HG02588 (cell line): ENCODE data around the gene GNAT2.

ENCODE experiments used
- ATAC-seq: cut with Tn5 transposase; IDR thresholded peaks from one replicate; pipeline ENCODE4 v1.9.1; 2021; ENCODE audit warnings: mild to moderate bottlenecking, moderate library complexity; ENCODE audit not compliant: unreplicated experiment

The GNAT2 gene

GRCh38 chr1:109613361-109614147 is 5.9 kb downstream of the GNAT2 start:
- no peak for ATAC-seq

- no peak for ATAC-seq
Observed at GRCh38 chr1:109611308-109611990, 8.0 kb downstream of the GNAT2 start.

GRCh38 chr1:109610609-109611307 is 8.7 kb downstream of the GNAT2 start:
- no peak for ATAC-seq

GRCh38 chr1:109609881-109610280 is 9.5 kb downstream of the GNAT2 start:
- no peak for ATAC-seq

GRCh38 chr1:109605381-109605780 is 14.0 kb downstream of the GNAT2 start:
- no peak for ATAC-seq

- ATAC-seq, result no peak
Observed at GRCh38 chr1:109603229-109603628, 16.2 kb downstream of the GNAT2 start.

- ATAC-seq, result no peak
Observed at GRCh38 chr1:109598655-109599054, 20.8 kb downstream of the GNAT2 start.

- ATAC-seq, result no peak
Observed at GRCh38 chr1:109598156-109598555, 21.3 kb downstream of the GNAT2 start.

- no peak for ATAC-seq
Observed at GRCh38 chr1:109595531-109595930, 23.9 kb downstream of the GNAT2 start.

- no peak for ATAC-seq
Observed at GRCh38 chr1:109592916-109593315, 26.5 kb downstream of the GNAT2 start.

- no peak for ATAC-seq
Observed at GRCh38 chr1:109589679-109590078, 29.7 kb downstream of the GNAT2 start.

- ATAC-seq, result no peak
Observed at GRCh38 chr1:109589177-109589576, 30.2 kb downstream of the GNAT2 start.

- ATAC-seq, result no peak
Observed at GRCh38 chr1:109586055-109586454, 33.4 kb downstream of the GNAT2 start.

GRCh38 chr1:109584766-109585165 is 34.6 kb downstream of the GNAT2 start:
- ATAC-seq, result no peak

GRCh38 chr1:109582021-109582420 is 37.4 kb downstream of the GNAT2 start:
- no peak for ATAC-seq

GRCh38 chr1:109579491-109579890 is 39.9 kb downstream of the GNAT2 start:
- ATAC-seq, result no peak

- no peak for ATAC-seq
Observed at GRCh38 chr1:109578947-109579443, 40.4 kb downstream of the GNAT2 start.

GRCh38 chr1:109573785-109574184 is 45.6 kb downstream of the GNAT2 start:
- no peak for ATAC-seq

GRCh38 chr1:109570414-109570813 is 49.0 kb downstream of the GNAT2 start:
- ATAC-seq, result no peak

GRCh38 chr1:109569323-109569722 is 50.1 kb downstream of the GNAT2 start:
- no peak for ATAC-seq

GRCh38 chr1:109567877-109568672 is 51.3 kb downstream of the GNAT2 start:
- ATAC-seq, result no peak
